Activated T-cell treated with anti-CD3 and anti-CD28 coated beads, Interleukin-2, amount 50 U/mL, for 4 hours (primary cell): ENCODE results near the gene SNX7. TPM values are rescaled to one million over a fixed set of nuclear protein-coding genes. Genes with fewer than 3 reads are reported as not detected.
A peak's percentile ranks its signal among the peaks of the same experiment; 100 is the strongest.

Source experiments
- ATAC-seq, 2 donors: fragments of 200-7000 bp; cut with Tn5 transposase; one replicate each; pipeline ENCODE4 v1.10.0; 2021
- DNase-seq: peaks from one replicate; pipeline ENCODE4 v3.0.0-alpha.2; 2020
- H3K27me3 Mint-ChIP-seq: one replicate; pipeline ENCODE4 v1.8.0; 2021; ENCODE audit warnings: low read depth, mixed read lengths
- H3K36me3 Mint-ChIP-seq: one replicate; pipeline ENCODE4 v1.8.0; 2022; ENCODE audit warnings: mixed read lengths; ENCODE audit not compliant: insufficient read depth
- H3K4me1 Mint-ChIP-seq: one replicate; pipeline ENCODE4 v1.8.0; 2021; ENCODE audit warnings: low read depth, mixed read lengths
- H3K4me3 Mint-ChIP-seq: one replicate; pipeline ENCODE4 v1.8.0; 2021; ENCODE audit warnings: mild to moderate bottlenecking, moderate library complexity, mixed read lengths
- H3K9me3 Mint-ChIP-seq: one replicate; pipeline ENCODE4 v1.8.0; 2021; ENCODE audit warnings: mixed read lengths
- total RNA-seq, 3 donors: library from RNA; stranded (reverse); gene quantifications; one replicate each; pipeline ENCODE4 v1.2.1, GENCODE V29; 2021

SNX7 gene, protein sequence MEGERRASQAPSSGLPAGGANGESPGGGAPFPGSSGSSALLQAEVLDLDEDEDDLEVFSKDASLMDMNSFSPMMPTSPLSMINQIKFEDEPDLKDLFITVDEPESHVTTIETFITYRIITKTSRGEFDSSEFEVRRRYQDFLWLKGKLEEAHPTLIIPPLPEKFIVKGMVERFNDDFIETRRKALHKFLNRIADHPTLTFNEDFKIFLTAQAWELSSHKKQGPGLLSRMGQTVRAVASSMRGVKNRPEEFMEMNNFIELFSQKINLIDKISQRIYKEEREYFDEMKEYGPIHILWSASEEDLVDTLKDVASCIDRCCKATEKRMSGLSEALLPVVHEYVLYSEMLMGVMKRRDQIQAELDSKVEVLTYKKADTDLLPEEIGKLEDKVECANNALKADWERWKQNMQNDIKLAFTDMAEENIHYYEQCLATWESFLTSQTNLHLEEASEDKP
- under 1 TPM in 2 of 3 donors, not detected in 1; 0.11 to 0.15 TPM for total RNA-seq

DNA sequence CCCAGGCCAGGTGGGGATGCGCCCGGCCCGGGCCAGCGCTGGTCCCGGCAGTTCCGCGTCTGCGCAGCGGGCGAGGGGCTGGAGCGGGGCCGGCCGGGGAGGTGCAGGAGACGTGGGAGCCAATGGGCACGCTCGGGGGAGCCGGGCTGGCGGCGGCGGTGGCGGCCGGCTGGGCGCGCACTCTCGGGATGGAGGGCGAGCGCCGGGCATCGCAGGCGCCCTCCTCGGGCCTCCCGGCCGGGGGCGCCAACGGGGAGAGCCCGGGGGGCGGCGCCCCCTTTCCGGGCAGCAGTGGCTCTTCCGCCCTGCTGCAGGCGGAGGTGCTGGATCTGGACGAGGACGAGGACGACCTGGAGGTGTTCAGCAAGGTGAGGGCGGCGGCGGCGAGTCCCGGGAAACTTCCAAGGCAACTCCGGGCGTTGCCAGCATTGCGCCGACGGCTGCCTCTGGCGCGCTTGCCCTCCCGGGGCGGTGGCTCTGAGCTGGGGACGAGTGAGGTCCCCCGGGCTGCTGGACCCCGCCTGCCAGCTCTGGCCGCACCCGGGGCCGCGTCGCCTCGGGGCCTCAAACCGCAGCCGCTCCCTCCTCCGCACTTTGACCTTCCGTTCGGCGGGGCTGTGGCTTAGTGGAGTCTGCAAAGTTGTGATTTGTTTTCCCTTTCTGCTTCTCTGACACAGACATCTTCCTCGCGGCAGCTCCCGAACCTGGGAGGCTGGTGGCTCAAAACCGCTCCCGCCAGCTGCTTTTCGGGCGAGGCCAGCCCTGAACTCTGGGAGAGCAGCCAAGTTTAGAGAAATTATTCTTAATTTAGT is at the start of gene SNX7:
TSS of gene SNX7 (plus strand) at position 178 of the 812 bp plus-strand sequence. CDS start at position 189, 11 bp downstream.
- peaks cover 2% of the 10 kb centered on the region for H3K36me3 Mint-ChIP-seq
- no peaks in the 10 kb centered on the region for H3K9me3 Mint-ChIP-seq
- ATAC-seq = peak; percentile 73 to 77
- peak within 1 kb of the TSS; percentile 79 for H3K4me3 Mint-ChIP-seq
- DNase-seq = no peak
- H3K27me3 Mint-ChIP-seq = peaks cover 43% of the 10 kb centered on the region
- peaks cover 18% of the 10 kb centered on the region for H3K4me1 Mint-ChIP-seq

DNA sequence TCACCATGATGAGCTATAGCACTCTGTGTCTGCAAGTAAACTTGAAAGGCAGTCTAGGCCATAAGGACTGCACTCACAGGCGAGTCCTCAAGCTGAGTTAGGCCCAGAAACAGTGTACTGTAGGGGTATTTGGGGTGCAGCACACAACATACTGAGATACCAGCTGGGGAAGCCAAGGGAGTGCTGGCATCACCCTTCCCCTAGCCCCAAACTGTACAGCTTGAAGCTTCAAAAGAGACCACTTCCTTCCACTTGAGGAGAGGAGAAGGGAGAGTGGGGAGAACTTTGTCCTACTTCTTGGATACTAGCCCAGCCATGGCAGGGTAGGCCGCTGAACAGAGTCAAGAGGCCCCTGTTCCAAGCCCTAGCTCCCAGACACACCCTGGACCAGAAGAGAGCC is 24.2 kb upstream of the SNX7 start:
- no peaks in the 10 kb centered on the region for H3K36me3 Mint-ChIP-seq
- H3K4me1 Mint-ChIP-seq = no peaks in the 10 kb centered on the region
- H3K9me3 Mint-ChIP-seq = peaks cover 32% of the 10 kb centered on the region
- no peaks in the 10 kb centered on the region for H3K27me3 Mint-ChIP-seq
- DNase-seq (no peak), ATAC-seq (no peak)
- no peak overlapping the region for H3K4me3 Mint-ChIP-seq

DNA sequence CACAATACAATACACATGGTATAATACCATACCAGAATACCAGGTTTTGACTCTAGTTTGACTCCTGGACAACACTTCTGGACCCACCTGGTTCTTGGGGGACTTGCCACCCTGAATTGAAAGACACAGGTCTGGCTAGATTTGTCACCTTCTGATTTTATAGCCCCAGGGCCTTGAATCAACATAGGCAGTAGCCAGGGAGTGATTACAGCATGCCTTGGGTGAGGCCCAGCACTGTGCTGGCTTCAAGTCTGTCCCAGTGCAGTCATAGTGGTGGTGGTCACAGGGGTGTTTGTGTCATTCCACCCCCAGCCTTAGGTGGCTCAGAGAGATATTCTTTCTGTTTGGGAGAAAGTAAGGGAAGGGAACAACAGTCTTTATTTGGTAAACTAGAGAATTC is 23.3 kb upstream of the SNX7 start:
- ATAC-seq (no peak), DNase-seq (no peak)
- no peaks in the 10 kb centered on the region for H3K27me3 Mint-ChIP-seq
- no peaks in the 10 kb centered on the region for H3K4me1 Mint-ChIP-seq
- H3K4me3 Mint-ChIP-seq = no peak overlapping the region
- no peaks in the 10 kb centered on the region for H3K36me3 Mint-ChIP-seq
- H3K9me3 Mint-ChIP-seq = peaks cover 35% of the 10 kb centered on the region

DNA sequence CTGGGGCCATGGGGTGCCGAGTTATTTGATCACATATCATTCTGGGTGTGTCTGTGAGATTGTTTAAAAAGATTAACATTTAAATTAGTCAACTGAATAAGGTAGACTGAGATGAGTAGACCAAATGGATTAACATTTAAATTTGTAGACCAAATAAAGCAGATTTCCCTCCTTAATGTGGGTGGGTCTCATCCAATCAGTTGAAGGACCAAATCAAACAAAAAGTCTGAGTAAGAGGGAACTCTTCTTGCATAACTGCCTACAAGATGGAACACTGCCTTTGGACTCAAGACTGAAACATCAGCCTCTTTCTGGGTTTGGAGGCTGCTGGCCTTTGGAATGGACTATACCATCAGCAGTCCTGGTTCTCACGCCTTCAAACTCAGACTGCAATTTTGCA is 17.0 kb upstream of the SNX7 start:
- H3K9me3 Mint-ChIP-seq = peaks cover 27% of the 10 kb centered on the region
- no peaks in the 10 kb centered on the region for H3K27me3 Mint-ChIP-seq
- no peak for ATAC-seq
- no peak for DNase-seq
- no peaks in the 10 kb centered on the region for H3K4me1 Mint-ChIP-seq
- H3K36me3 Mint-ChIP-seq = no peaks in the 10 kb centered on the region
- no peak overlapping the region for H3K4me3 Mint-ChIP-seq

DNA sequence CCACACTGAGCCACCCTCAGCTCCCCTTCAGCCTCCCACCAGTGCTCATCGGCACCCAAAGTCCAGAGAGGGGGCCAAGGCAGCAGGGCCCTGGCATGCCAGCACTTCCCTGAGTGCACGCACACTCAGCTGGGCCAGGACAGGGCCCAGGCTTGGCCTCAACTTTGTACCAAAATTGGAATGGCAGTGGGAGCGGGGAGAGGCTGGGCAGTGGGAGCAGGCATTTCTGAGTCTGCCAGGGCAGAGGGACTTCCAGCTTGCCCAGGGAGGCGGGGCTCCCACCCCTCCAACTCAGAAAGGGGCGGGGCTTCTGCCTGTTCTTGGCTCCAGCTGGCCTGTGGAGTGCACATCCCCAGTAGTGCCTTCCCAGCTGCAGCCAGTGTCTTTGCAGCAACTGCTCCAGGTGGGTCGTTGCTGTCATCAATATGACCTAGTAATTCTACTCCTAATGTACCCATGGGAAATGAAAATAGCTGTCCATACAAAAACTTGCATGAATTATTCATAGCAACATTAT is 10.3 kb upstream of the SNX7 start:
- ATAC-seq (no peak), DNase-seq (no peak)
- Mint-ChIP-seq H3K36me3 (no peaks in the 10 kb centered on the region), H3K9me3 (peaks cover 3% of the 10 kb centered on the region), H3K4me1 (no peaks in the 10 kb centered on the region), H3K4me3 (no peak overlapping the region), H3K27me3 (peaks cover 2% of the 10 kb centered on the region)

DNA sequence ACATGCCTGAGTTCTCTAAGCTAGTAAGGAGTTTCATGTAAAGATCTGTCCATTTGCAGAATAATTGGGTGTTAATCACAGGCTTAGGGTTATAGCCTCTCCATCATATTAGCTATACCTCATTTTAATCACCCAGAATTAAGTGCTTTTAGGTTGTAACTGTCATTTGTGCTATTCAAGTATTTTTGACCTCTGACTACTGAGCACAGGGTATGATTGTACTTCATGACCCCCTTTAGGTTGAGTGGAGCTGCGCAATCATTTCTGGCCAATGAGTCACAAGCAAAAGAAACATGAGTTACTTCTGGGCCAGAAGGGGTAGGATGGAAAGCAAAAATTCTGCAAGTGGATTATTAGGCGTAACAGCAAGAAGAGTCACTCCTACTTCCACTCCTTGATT is 8.4 kb upstream of the SNX7 start:
- Mint-ChIP-seq H3K27me3 (peaks cover 2% of the 10 kb centered on the region), H3K9me3 (no peaks in the 10 kb centered on the region), H3K4me3 (no peak overlapping the region), H3K4me1 (no peaks in the 10 kb centered on the region), H3K36me3 (no peaks in the 10 kb centered on the region)
- ATAC-seq (no peak), DNase-seq (no peak)

DNA sequence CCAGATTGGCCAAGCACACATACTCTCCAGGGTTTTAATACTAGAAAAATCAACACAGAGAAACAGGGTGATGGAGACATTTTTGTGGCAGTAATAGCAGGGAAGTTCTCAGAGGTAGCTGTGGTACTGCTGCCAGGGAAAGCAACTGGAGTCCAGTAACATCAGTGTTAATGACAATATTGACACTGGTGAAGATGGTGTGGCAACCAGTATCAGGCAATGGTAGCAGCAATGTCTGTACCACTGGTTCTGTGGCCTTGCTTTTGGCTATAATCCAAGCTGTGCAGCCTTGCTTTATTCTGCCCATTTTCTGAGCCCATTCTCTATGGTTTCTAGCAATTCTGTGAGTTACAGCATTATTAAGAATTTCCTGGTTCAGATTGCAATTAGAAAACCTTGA is 1.6 kb upstream of the SNX7 start:
- peaks cover 18% of the 10 kb centered on the region for H3K4me1 Mint-ChIP-seq
- peaks cover 39% of the 10 kb centered on the region for H3K27me3 Mint-ChIP-seq
- DNase-seq (no peak), ATAC-seq (no peak)
- H3K9me3 Mint-ChIP-seq = no peaks in the 10 kb centered on the region
- H3K4me3 Mint-ChIP-seq = no peak overlapping the region
- peaks cover 2% of the 10 kb centered on the region for H3K36me3 Mint-ChIP-seq

DNA sequence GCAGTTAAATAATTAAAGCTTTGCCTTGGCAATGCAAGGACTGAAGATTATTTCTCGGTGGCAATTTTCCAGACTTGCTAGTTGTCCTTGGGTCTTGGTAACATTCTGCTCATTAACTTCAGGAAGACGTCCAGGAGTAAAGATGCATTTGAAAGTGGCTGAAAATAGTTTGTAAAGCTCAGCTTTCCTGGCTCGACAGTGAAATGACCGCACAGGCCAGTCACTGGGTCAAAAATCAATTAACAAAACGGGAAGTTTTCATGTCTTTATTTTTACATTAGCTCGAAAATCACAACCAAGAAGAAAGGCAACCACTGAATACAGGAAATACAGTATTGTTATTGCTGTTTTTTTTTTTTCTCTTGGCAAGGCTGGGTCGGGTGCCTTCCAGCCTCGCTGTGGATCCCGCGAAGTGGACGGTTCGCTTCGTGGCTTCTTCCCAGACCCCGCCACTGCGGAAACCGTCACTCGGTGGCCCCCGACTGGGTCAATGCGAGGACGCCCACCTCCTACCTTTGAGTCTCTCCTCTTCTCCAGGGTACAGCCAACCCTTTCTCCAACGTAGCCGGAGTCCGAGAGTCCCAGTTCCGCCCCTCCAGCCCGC is 479 bp upstream of the SNX7 start:
- H3K36me3 Mint-ChIP-seq = peaks cover 2% of the 10 kb centered on the region
- no peak for ATAC-seq
- H3K4me3 Mint-ChIP-seq = peak overlapping the region; percentile 50
- H3K27me3 Mint-ChIP-seq = peaks cover 39% of the 10 kb centered on the region
- no peak for DNase-seq
- H3K9me3 Mint-ChIP-seq = no peaks in the 10 kb centered on the region
- H3K4me1 Mint-ChIP-seq = peaks cover 18% of the 10 kb centered on the region

DNA sequence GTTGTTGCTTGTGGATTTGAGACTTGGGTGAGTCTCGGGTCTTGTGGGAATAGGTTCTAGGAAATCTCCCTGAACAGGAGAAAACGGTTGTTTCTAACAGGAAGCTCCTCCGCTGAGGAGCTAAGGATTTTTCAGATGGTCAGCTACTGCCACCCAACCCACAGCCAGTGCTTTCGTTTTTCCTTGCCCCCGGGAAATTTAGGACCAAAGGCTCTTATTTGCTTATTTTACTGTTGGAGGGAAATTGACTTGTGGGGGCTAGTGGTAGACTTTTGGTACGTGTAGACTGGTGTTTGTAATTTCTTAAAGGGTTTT is 792 bp downstream of the SNX7 start:
- Mint-ChIP-seq H3K36me3 (peaks cover 2% of the 10 kb centered on the region), H3K27me3 (peaks cover 43% of the 10 kb centered on the region), H3K9me3 (no peaks in the 10 kb centered on the region), H3K4me3 (peak overlapping the region; percentile 79), H3K4me1 (peaks cover 18% of the 10 kb centered on the region)
- DNase-seq (no peak), ATAC-seq (no peak)

DNA sequence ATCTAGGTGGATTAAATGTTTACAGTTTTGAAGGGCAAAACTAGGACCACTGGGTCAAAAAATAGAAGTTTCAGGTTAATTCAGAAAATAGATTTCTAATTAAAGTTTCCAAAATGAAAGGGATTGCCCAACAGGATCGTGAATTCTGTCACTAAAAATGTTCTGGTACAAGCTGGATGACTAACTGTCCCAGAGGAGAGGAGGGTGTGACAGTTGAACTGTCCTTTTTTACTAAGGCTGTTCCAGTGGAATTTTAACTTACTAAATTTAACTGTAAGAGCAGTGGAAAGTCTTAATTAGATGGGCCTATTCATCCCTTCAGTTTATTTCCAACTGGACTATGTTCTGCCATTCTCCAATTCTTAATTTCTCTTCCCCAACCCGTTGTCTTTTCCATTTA is 7.2 kb downstream of the SNX7 start:
- no peak overlapping the region for H3K4me3 Mint-ChIP-seq
- no peak for DNase-seq
- H3K9me3 Mint-ChIP-seq = no peaks in the 10 kb centered on the region
- no peaks in the 10 kb centered on the region for H3K36me3 Mint-ChIP-seq
- H3K4me1 Mint-ChIP-seq = no peaks in the 10 kb centered on the region
- peaks cover 14% of the 10 kb centered on the region for H3K27me3 Mint-ChIP-seq
- no peak for ATAC-seq

DNA sequence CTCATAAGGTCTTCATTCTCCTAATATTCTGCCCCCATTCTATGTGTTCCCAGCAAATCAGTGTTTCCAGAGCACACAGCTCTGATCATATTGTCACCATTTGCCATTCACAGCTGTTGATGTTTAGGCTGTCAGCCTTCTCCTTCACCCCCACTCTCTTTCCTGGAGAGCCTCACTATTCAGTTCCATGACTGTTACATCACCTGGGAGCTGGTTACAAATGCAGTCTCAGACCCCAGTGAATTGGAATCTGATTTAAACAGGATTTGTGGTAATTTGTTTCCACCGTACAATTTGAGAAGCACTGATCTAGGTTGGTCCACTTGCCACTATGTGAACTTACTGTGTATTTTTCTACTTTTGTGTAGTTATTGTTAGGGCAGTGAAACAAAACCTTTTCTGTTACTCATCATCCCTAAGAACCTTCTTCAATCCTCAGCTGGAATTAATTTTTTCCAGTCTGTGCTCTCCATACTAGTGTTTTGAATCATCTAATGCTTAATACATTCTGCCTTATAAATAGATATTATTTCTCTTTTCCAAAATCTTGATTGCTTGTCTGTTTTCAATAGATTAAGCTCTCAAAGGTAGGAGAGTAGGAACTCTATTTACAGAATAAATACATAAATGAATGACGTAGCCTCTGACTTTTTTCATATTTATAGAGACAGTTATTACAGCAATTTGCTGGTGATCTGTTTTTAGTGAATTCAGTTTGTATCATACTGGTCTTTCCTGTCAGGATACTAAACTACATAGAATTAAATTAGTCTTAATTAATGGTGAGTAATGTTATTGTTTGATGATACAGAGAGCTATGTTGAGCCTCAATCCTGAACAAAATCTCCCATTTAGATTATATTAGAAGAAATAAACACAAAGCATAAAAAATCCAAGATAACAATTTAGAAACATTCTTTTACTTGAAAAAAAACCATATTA is 8.1 kb downstream of the SNX7 start:
- Mint-ChIP-seq H3K9me3 (no peaks in the 10 kb centered on the region), H3K4me1 (no peaks in the 10 kb centered on the region), H3K4me3 (no peak overlapping the region), H3K27me3 (peaks cover 6% of the 10 kb centered on the region), H3K36me3 (no peaks in the 10 kb centered on the region)
- DNase-seq (no peak), ATAC-seq (no peak)

DNA sequence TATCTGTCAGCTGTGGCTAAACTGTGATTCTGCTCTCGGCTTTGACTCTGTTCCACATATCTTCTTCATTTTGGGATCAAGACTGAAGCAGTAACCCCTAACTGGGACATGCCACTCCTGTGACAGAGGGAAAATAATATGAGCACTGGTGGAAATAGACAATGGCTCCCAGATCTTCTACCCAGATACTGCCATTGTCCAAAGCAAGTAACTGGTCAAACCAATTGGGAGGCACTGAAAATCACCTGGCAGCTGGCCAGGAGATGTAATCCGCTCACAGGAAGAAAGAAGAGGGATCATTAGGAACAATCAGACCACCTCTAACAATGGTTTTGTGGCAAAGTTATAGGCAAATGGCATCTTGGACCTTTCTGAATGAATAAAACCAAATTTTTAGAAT is 10.7 kb downstream of the SNX7 start:
- Mint-ChIP-seq H3K27me3 (peaks cover 1% of the 10 kb centered on the region), H3K36me3 (no peaks in the 10 kb centered on the region), H3K4me3 (no peak overlapping the region), H3K9me3 (no peaks in the 10 kb centered on the region), H3K4me1 (no peaks in the 10 kb centered on the region)
- ATAC-seq = no peak
- DNase-seq = no peak

DNA sequence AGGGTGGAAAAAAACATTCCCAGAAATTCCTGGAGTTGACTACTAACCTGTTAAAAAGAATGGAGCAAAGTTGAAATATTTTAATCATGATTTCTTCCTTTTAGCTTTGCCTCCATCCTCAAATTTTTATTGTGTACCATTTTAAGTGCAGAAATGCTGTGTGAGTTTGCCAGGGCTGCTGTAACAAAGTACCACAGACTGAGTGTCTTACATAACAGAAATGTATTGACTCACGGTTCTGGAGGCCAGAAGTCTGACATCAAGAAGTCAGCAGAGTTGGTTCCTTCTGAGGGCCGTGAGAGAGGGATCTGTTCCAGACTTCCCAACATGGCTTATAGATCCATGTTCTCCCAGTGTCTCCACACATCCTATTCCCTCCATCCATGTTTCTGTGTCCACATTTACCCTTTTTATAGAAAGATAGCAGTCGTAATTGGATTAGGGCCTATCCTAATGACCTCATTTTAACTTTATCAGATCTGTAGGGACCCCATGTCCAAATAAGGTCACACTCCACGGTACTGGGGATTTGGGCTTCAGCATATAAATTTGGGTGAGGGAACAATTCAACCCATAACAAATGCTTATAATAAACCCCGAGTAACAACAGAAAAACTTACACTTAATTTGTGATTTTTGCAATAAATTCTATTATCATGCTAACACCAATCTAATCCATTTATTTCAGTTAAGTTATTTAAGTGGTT is 12.7 kb downstream of the SNX7 start:
- DNase-seq (no peak), ATAC-seq (no peak)
- H3K9me3 Mint-ChIP-seq = no peaks in the 10 kb centered on the region
- H3K27me3 Mint-ChIP-seq = peaks cover 1% of the 10 kb centered on the region
- H3K4me1 Mint-ChIP-seq = no peaks in the 10 kb centered on the region
- H3K4me3 Mint-ChIP-seq = no peak overlapping the region
- no peaks in the 10 kb centered on the region for H3K36me3 Mint-ChIP-seq
